IPS-15b (cell line): ENCODE results near the gene FPR2.

Experiments
- H3K27me3 ChIP-seq: one replicate; pipeline ENCODE4 v1.6.1; 2013; ENCODE audit warnings: low read length; ENCODE audit not compliant: control insufficient read depth, insufficient read depth
- H3K36me3 ChIP-seq: one replicate; pipeline ENCODE4 v1.6.1; 2013; ENCODE audit warnings: low read length; ENCODE audit not compliant: control insufficient read depth, insufficient read depth
- H3K4me1 ChIP-seq: one replicate; pipeline ENCODE4 v1.6.1; 2013; ENCODE audit warnings: mild to moderate bottlenecking, low read length; ENCODE audit not compliant: control insufficient read depth, insufficient read depth
- H3K4me3 ChIP-seq: one replicate; pipeline ENCODE4 v1.5.1; 2013; ENCODE audit warnings: low read depth, low read length
- H3K9ac ChIP-seq: one replicate; pipeline ENCODE4 v1.6.1; 2013; ENCODE audit warnings: low read depth, mild to moderate bottlenecking, low read length
- H3K9me3 ChIP-seq: one replicate; pipeline ENCODE4 v1.6.1; 2013; ENCODE audit warnings: mild to moderate bottlenecking, low read length; ENCODE audit not compliant: control insufficient read depth, insufficient read depth

FPR2 gene

GRCh38 chr19:51743405-51743804, 17.6 kb upstream of the FPR2 start:
- no peaks in the 10 kb centered on the region for H3K4me1 ChIP-seq
- no peaks in the 10 kb centered on the region for H3K9me3 ChIP-seq
- H3K27me3 ChIP-seq = no peaks in the 10 kb centered on the region
- no peak overlapping the region for H3K4me3 ChIP-seq
- H3K36me3 ChIP-seq = no peaks in the 10 kb centered on the region
- H3K9ac ChIP-seq = no peak overlapping the region

- Histone ChIP-seq H3K4me1 (no peaks in the 10 kb centered on the region), H3K27me3 (no peaks in the 10 kb centered on the region), H3K9me3 (no peaks in the 10 kb centered on the region), H3K4me3 (no peak overlapping the region), H3K9ac (no peak overlapping the region), H3K36me3 (no peaks in the 10 kb centered on the region)
Observed at GRCh38 chr19:51746731-51747130, 14.2 kb upstream of the FPR2 start.

GRCh38 chr19:51749979-51750378, 11.0 kb upstream of the FPR2 start:
- no peak overlapping the region for H3K9ac ChIP-seq
- H3K27me3 ChIP-seq = peaks cover 2% of the 10 kb centered on the region
- H3K4me3 ChIP-seq = no peak overlapping the region
- no peaks in the 10 kb centered on the region for H3K4me1 ChIP-seq
- no peaks in the 10 kb centered on the region for H3K9me3 ChIP-seq
- no peaks in the 10 kb centered on the region for H3K36me3 ChIP-seq

- peaks cover 2% of the 10 kb centered on the region for H3K27me3 ChIP-seq
- H3K36me3 ChIP-seq = no peaks in the 10 kb centered on the region
- H3K4me1 ChIP-seq = no peaks in the 10 kb centered on the region
- no peak overlapping the region for H3K9ac ChIP-seq
- H3K9me3 ChIP-seq = no peaks in the 10 kb centered on the region
- no peak overlapping the region for H3K4me3 ChIP-seq
Observed at GRCh38 chr19:51750400-51751094, 10.4 kb upstream of the FPR2 start.

GRCh38 chr19:51751655-51752054, 9.3 kb upstream of the FPR2 start, which contains the start of gene FPR1:
Gene FPR1, minus strand, starts transcription at chr19:51751878. Its CDS starts 4,884 bp downstream, at chr19:51746994.
- H3K36me3 ChIP-seq = no peaks in the 10 kb centered on the region
- H3K9me3 ChIP-seq = no peaks in the 10 kb centered on the region
- no peak within 1 kb of the TSS for H3K9ac ChIP-seq
- H3K4me1 ChIP-seq = no peaks in the 10 kb centered on the region
- no peak within 1 kb of the TSS for H3K4me3 ChIP-seq
- peaks cover 2% of the 10 kb centered on the region for H3K27me3 ChIP-seq

GRCh38 chr19:51754109-51754508, 6.9 kb upstream of the FPR2 start:
- Histone ChIP-seq H3K9me3 (no peaks in the 10 kb centered on the region), H3K4me1 (no peaks in the 10 kb centered on the region), H3K36me3 (no peaks in the 10 kb centered on the region), H3K27me3 (peaks cover 2% of the 10 kb centered on the region), H3K4me3 (no peak overlapping the region), H3K9ac (no peak overlapping the region)

- H3K4me1 ChIP-seq = no peaks in the 10 kb centered on the region
Observed at GRCh38 chr19:51754770-51755169, 6.2 kb upstream of the FPR2 start.

GRCh38 chr19:51755571-51755970, 5.4 kb upstream of the FPR2 start:
- no peak overlapping the region for H3K9ac ChIP-seq
- H3K4me1 ChIP-seq = no peaks in the 10 kb centered on the region
- no peaks in the 10 kb centered on the region for H3K36me3 ChIP-seq
- no peak overlapping the region for H3K4me3 ChIP-seq
- H3K9me3 ChIP-seq = no peaks in the 10 kb centered on the region
- peaks cover 2% of the 10 kb centered on the region for H3K27me3 ChIP-seq

More at GRCh38 chr19:51754770-51755169, 6.2 kb upstream of the FPR2 start:
- no peak overlapping the region for H3K4me3 ChIP-seq
- H3K9me3 ChIP-seq = no peaks in the 10 kb centered on the region
- H3K36me3 ChIP-seq = no peaks in the 10 kb centered on the region
- peaks cover 2% of the 10 kb centered on the region for H3K27me3 ChIP-seq
- H3K9ac ChIP-seq = no peak overlapping the region

GRCh38 chr19:51761696-51762095, 716 bp downstream of the FPR2 start:
- Histone ChIP-seq H3K4me3 (no peak overlapping the region), H3K36me3 (no peaks in the 10 kb centered on the region), H3K27me3 (no peaks in the 10 kb centered on the region), H3K4me1 (peaks cover 7% of the 10 kb centered on the region), H3K9ac (no peak overlapping the region), H3K9me3 (no peaks in the 10 kb centered on the region)

- Histone ChIP-seq H3K9me3 (no peaks in the 10 kb centered on the region), H3K9ac (no peak overlapping the region), H3K4me3 (no peak overlapping the region), H3K4me1 (peaks cover 7% of the 10 kb centered on the region), H3K36me3 (no peaks in the 10 kb centered on the region), H3K27me3 (no peaks in the 10 kb centered on the region)
Observed at GRCh38 chr19:51765086-51765485, 4.1 kb downstream of the FPR2 start.

- Histone ChIP-seq H3K36me3 (no peaks in the 10 kb centered on the region), H3K4me1 (no peaks in the 10 kb centered on the region), H3K9me3 (no peaks in the 10 kb centered on the region), H3K4me3 (no peak overlapping the region), H3K27me3 (no peaks in the 10 kb centered on the region), H3K9ac (no peak overlapping the region)
Observed at GRCh38 chr19:51766461-51766860, 5.5 kb downstream of the FPR2 start.

- Histone ChIP-seq H3K4me3 (no peak overlapping the region), H3K4me1 (no peaks in the 10 kb centered on the region), H3K36me3 (no peaks in the 10 kb centered on the region), H3K9me3 (no peaks in the 10 kb centered on the region), H3K27me3 (no peaks in the 10 kb centered on the region), H3K9ac (no peak overlapping the region)
Observed at GRCh38 chr19:51771376-51772130, 10.6 kb downstream of the FPR2 start.
